MM.1S (cell line): ENCODE measurements around the gene CNTNAP2.

ENCODE experiments used
- DNase-seq: peaks from one replicate; pipeline ENCODE4 v3.0.0-alpha.2; 2015
- H2AFZ ChIP-seq: fragments of 300-600 bp; sonication (generic); 2 replicates; pipeline ENCODE4 v1.6.0; 2016; ENCODE audit warnings: antibody characterized with exemption, low read length
- H3F3A ChIP-seq: fragments of 300-600 bp; sonication (generic); 2 replicates; pipeline ENCODE4 v1.6.1; 2016; ENCODE audit warnings: mild to moderate bottlenecking, antibody characterized with exemption, low read length, moderate library complexity, mixed read lengths; ENCODE audit not compliant: insufficient read depth
- H3K27ac ChIP-seq: fragments of 300-600 bp; sonication (generic); 2 replicates; pipeline ENCODE4 v1.5.1; 2016; ENCODE audit warnings: mild to moderate bottlenecking, low read length
- H3K27me3 ChIP-seq: fragments of 300-600 bp; sonication (generic); replicated peaks from 2 replicates; pipeline ENCODE4 v1.6.0; 2016; ENCODE audit warnings: low read length; ENCODE audit not compliant: insufficient read depth
- H3K36me3 ChIP-seq: fragments of 300-600 bp; sonication (generic); replicated peaks from 2 replicates; pipeline ENCODE4 v1.6.1; 2016; ENCODE audit warnings: mild to moderate bottlenecking, low read length, mixed read lengths; ENCODE audit not compliant: insufficient read depth
- H3K4me1 ChIP-seq: fragments of 300-600 bp; sonication (generic); 2 replicates; pipeline ENCODE4 v1.6.1; 2016; ENCODE audit warnings: low read length, mixed read lengths
- H3K4me2 ChIP-seq: fragments of 300-600 bp; sonication (generic); 2 replicates; pipeline ENCODE4 v1.6.0; 2016; ENCODE audit warnings: low read depth, low read length
- H3K4me3 ChIP-seq: fragments of 300-600 bp; sonication (generic); 2 replicates; pipeline ENCODE4 v1.5.1; 2016; ENCODE audit warnings: low read length, mixed read lengths
- H3K79me2 ChIP-seq: fragments of 300-600 bp; sonication (generic); 2 replicates; pipeline ENCODE4 v1.6.1; 2016; ENCODE audit warnings: mixed run types, low read length, mixed read lengths
- H3K9ac ChIP-seq: fragments of 300-600 bp; sonication (generic); 2 replicates; pipeline ENCODE4 v1.6.1; 2016; ENCODE audit warnings: low read length, mixed read lengths
- H3K9me2 ChIP-seq: fragments of 300-600 bp; sonication (generic); replicated peaks from 2 replicates; pipeline ENCODE4 v1.6.1; 2016; ENCODE audit warnings: mild to moderate bottlenecking, low read length, mixed read lengths; ENCODE audit not compliant: insufficient read depth
- H3K9me3 ChIP-seq: fragments of 300-600 bp; sonication (generic); replicated peaks from 2 replicates; pipeline ENCODE4 v1.6.1; 2016; ENCODE audit warnings: mild to moderate bottlenecking, low read length, mixed read lengths; ENCODE audit not compliant: insufficient read depth
- H4K20me1 ChIP-seq: fragments of 300-600 bp; sonication (generic); 2 replicates; pipeline ENCODE4 v1.6.1; 2016; ENCODE audit warnings: mild to moderate bottlenecking, low read length, moderate library complexity, mixed read lengths; ENCODE audit not compliant: insufficient read depth
- CTCF ChIP-seq: fragments of 300-600 bp; sonication (generic); IDR thresholded peaks from 2 replicates; pipeline ENCODE4 v1.5.1; 2016; ENCODE audit warnings: antibody characterized with exemption, low read length, mixed read lengths
- EZH2 ChIP-seq: fragments of 300-600 bp; sonication (generic); optimal IDR thresholded peaks from 2 replicates; pipeline ENCODE3; 2017; ENCODE audit warnings: low read depth, mild to moderate bottlenecking, antibody characterized with exemption, low read length, mixed read lengths
- EZH2phosphoT487 ChIP-seq: fragments of 300-600 bp; sonication (generic); IDR thresholded peaks from 2 replicates; pipeline ENCODE4 v1.6.1; 2018; ENCODE audit warnings: antibody characterized with exemption, low read length

Gene CNTNAP2

DNA sequence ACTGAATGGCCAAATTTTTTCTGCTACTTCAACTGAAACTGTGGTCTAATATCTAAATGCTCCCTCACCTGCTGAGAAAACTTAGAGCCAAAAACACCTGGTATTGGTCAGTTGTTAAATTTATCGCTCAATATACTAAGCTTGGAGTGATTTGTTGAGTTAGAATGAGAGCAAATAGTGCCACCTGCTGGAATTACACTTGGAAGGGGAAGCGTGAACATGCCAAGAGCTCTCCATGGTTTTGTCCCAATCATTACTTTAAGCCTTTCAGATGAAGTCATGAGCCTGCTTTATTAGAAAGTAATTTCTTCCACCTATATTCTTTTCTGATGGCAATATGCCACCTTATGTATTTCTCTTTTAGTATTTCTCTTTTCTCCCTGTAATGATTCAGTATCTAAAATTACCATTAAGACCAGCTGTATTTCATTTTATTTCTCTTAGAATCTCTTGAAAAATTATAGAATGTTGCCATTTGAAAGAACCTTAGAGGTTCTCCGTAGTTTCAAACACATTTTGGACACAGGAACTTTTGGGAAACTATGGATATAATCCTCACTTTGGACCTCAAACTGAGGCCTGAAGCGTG is 2026.2 kb downstream of the CNTNAP2 start:
- no peaks in the 10 kb centered on the region for H4K20me1 ChIP-seq
- H3K9me2 ChIP-seq: no peaks in the 10 kb centered on the region
- no peaks in the 10 kb centered on the region for H3K27me3 ChIP-seq
- H3K27ac ChIP-seq: no peak overlapping the region
- no peak overlapping the region for H3K9ac ChIP-seq
- H3K9me3 ChIP-seq: no peaks in the 10 kb centered on the region
- no peaks in the 10 kb centered on the region for H3F3A ChIP-seq
- no peaks in the 10 kb centered on the region for H3K4me1 ChIP-seq
- no peaks in the 10 kb centered on the region for H3K79me2 ChIP-seq
- no peak overlapping the region for H3K4me3 ChIP-seq
- peak; percentile 79 for DNase-seq
- no peaks in the 10 kb centered on the region for H3K36me3 ChIP-seq
- no peak overlapping the region for H2AFZ ChIP-seq
- TF ChIP-seq CTCF (peak; percentile 89), EZH2phosphoT487 (no peak)
- H3K4me2 ChIP-seq: no peak overlapping the region

DNA sequence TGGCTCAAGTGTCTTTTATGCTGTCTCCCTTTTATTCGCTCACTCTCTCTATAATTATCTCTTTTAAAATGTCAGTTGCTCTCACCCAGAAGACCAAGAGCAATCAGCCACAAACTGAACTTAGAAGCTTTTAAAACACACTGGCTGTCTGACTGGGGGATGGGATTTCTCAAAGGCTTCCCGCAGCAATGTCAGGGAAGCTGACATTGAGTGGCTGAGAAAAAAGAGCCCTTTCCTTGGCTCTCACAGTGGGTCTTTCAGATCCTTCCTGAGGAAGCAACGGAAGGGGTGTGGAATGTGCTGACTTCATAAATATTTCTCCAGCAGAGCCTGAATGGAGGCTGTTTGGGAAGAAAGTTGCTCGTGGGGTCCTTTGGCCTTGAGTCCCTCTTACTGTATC is 2028.2 kb downstream of the CNTNAP2 start:
- Histone ChIP-seq H3K9me2 (no peaks in the 10 kb centered on the region), H3K4me1 (no peaks in the 10 kb centered on the region), H3K9ac (no peak overlapping the region), H2AFZ (no peak overlapping the region), H3K27ac (no peak overlapping the region), H3K4me3 (no peak overlapping the region), H3K36me3 (no peaks in the 10 kb centered on the region), H3K9me3 (no peaks in the 10 kb centered on the region), H4K20me1 (no peaks in the 10 kb centered on the region), H3K4me2 (no peak overlapping the region), H3K27me3 (no peaks in the 10 kb centered on the region), H3F3A (no peaks in the 10 kb centered on the region), H3K79me2 (no peaks in the 10 kb centered on the region)
- TF ChIP-seq EZH2 (no peak), EZH2phosphoT487 (no peak), CTCF (no peak)
- no peak for DNase-seq

DNA sequence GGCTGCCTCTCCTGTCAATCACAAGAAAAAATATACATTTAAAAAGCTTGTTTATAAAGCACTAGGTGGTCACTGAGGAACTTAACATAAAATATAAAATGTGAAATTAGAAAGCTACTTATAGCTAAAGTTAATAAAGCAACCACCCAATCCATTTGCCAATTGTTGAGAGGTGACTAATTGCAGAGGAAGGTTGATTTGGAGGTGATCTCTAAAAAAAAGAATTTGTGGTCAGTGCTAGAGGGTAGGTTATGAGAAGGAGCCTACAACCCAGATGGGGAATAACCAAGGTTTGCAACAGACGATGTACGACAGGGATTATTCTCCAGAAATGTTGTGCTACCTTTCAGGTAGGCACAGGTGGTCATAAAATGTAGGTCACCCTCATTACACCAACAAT is 2029.7 kb downstream of the CNTNAP2 start:
- no peaks in the 10 kb centered on the region for H3K9me3 ChIP-seq
- H3K4me3 ChIP-seq: no peak overlapping the region
- no peaks in the 10 kb centered on the region for H3F3A ChIP-seq
- TF ChIP-seq CTCF (no peak), EZH2phosphoT487 (no peak), EZH2 (no peak)
- H3K4me2 ChIP-seq: no peak overlapping the region
- DNase-seq: no peak
- no peaks in the 10 kb centered on the region for H3K79me2 ChIP-seq
- no peak overlapping the region for H3K27ac ChIP-seq
- no peaks in the 10 kb centered on the region for H4K20me1 ChIP-seq
- H3K9ac ChIP-seq: no peak overlapping the region
- no peaks in the 10 kb centered on the region for H3K9me2 ChIP-seq
- no peaks in the 10 kb centered on the region for H3K36me3 ChIP-seq
- no peak overlapping the region for H2AFZ ChIP-seq
- no peaks in the 10 kb centered on the region for H3K4me1 ChIP-seq
- no peaks in the 10 kb centered on the region for H3K27me3 ChIP-seq
